ENCODE results near the gene TAPT1.
"Not testable (repeated sequence)": the region's sequence is repeated elsewhere in the genome, so short reads cannot be mapped to it uniquely, and the experiment has no call there.

TAPT1 gene, protein sequence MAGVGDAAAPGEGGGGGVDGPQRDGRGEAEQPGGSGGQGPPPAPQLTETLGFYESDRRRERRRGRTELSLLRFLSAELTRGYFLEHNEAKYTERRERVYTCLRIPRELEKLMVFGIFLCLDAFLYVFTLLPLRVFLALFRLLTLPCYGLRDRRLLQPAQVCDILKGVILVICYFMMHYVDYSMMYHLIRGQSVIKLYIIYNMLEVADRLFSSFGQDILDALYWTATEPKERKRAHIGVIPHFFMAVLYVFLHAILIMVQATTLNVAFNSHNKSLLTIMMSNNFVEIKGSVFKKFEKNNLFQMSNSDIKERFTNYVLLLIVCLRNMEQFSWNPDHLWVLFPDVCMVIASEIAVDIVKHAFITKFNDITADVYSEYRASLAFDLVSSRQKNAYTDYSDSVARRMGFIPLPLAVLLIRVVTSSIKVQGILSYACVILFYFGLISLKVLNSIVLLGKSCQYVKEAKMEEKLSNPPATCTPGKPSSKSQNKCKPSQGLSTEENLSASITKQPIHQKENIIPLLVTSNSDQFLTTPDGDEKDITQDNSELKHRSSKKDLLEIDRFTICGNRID

DNA sequence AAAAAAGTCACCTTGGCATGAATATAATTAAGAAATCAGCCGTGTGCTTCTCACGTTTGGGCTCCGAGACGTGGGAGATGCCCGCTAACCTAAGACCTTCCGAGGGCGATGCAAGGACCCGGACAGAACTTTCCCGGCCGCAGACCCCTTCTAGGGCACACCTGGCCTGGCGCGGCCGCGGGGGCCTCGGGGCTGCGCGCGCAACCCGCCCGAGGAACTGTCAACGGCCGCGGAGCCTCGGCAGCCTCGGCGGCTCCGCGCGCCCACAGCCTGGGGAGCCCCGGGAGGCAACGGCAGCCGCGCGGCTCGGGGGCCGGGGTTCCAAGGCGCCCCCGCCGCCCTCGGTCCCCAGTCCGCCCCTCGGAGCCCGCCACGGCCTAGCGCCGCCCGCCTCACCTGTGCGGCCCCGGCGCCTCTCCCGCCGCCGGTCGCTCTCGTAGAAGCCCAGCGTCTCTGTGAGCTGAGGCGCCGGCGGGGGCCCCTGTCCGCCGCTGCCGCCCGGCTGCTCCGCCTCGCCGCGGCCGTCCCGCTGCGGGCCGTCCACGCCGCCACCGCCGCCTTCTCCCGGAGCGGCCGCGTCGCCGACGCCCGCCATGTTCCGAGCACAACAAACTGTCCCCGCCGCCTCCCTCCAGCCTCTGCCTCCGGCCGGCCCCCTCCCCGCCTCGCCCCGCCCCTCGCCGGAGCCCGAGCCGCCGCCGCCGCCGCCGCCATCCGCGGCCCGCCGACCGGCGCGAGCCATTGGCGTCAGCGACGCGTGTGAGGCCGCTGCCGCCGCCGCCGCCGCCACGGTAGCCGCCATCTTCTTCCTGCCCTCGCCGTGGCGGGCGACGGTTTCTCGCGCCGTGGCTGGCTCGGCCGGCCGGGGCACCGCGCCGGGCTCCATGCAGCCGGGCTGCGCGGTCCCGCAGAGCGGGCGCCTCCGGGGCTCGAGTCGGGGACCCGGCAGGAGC lies at the start of gene TAPT1:
TSS of gene TAPT1 (minus strand) at position 609 of the 953 bp plus-strand sequence. CDS start at position 595, 14 bp downstream.
- no peak for DNase-seq

DNA sequence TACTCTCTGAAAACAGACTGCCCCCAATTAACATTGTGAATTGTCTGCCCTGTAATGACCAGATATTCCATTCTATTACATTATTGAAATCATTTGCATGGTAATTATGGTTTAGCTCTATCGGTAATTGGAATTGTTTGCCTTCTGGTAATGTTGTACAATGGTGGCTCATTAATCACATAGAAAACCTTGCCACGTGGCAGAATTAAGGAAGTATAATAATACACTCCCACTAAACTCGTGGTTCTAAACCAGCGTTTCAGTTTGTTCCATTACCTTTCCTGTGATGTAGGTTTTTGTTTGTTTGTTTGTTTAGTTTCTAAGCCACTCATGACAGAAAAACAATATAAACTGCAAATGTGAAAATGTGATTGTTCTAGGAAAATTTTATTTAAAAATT lies 45.1 kb upstream of the TAPT1 start:
- DNase-seq = no peak

DNA sequence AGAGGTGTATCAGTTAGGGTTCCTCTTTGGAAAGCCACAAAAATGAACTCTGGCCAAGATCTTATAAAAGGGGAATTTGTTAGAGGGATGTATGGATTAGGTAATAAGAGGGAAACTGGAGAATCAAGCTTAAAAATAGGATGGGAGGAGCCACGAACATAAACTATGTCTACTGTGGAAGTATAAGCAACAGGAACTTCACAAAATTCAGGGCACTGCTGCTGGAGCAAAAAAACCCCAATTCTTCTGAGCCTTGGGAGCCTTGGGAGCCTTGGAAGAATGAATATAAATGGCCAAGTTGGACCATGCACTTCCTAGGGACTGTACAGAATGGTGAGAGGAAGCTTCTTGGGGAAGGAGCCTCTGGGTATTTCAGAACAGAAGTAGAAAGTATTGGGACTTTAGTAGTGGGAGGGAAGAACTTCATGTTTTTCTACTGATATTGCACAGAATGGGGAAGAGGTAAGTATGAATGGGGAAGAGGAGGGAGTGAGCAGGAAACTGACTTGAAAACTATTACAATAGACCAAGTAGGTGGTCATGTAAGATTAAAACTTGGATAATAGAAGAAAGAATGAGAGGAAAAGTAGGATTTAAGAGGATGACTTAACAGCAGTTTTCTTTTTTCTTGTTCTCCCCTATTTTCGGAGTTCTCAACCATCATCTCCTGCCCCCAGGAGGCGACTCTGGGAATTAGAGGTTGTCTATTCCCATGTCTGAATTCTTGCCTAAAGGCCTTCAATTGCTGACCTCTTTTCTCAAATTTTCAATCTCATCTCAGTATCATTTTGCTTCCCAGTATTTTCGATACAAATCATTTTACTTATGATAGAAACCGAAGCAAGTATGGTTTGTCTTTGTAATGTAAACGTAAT lies 44.4 kb upstream of the TAPT1 start:
- no peak for DNase-seq

DNA sequence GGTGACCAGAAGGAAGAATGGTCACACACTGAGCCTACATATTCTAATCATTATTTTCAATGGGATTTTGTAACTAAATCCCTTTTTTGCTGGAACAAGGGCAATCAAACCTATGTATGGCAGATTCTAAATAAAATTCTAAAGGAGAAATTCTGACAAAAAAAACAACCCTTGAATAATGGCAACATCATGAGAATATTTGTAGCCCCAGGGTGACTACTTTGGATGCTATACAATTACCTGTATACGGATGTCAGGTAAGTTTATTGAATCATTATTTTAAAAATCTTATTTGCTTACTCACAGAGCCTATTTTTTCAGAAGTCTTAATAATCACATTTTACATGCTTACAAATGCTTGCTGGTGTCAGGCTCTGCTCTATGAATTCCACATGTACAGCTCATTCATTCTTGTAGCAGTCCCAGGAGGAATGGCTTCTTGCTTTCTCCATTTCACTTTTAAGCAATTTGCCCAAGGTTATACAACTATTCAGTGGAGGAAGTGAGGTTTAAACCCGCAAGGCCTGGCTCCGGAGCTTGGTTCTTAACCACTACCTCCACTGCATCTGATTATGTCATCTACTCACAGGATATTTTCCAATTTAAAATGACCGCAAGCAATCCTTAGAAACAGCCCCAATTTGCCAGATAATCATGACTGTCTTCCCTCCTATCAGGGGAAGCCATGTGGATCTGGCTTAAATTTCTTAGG lies 43.6 kb upstream of the TAPT1 start:
- DNase-seq = not testable (repeated sequence)

DNA sequence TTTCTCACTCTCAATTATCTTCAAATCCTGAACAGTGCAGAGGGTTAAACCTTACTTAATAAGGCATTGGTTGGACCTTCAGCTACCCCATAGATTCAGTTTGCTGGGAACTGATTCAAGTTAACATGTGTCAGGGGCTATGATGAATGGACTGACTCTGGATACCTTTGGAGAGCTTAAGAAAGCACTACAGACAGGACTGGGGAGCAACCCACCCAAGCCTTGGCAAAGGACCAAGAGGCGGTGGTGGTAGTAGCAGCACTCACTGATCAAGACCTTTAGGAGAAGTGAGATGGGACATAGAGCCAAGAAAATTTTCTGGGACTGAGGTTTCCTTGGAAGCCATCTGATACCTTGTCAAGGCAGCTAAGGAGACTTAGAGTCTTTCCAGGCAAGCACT lies 43.0 kb upstream of the TAPT1 start:
- no peak for DNase-seq

DNA sequence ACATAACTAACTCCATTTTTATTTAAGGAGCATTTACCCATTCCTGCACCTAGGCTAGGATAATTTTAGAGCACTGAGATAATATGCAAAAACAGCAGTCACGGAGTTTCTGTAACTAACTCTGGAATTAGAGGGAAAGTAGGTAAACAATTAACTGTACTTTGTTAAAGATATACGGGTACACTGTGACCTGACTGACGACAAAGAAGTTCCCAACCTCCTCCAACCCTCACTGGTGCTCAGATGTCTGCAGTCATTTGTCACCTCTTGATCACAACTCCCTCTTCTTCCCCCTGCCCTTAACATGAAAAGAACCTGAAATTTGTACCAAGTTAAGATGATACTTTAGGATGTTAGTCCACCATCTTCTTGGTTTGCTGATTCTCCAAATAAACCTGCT lies 42.0 kb upstream of the TAPT1 start:
- no peak for DNase-seq

DNA sequence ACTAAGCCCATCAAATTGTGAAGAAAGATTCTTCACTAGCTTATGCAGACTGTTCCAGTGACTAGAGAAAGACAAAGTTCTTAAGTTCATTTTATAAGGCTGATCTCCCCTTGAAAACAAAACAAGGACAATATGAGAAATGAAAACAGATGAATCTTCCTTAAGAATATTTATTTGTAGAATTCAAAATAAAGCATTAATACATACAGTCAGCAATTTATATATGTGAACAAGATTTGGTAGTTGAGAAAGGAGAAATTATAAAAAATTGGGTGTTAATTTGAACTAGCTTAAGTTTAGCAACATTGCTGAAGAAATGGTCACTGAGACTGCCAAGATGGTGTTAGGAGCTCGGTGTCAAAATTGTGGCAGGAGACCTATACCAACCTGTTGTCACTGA lies 41.4 kb upstream of the TAPT1 start:
- DNase-seq = no peak

DNA sequence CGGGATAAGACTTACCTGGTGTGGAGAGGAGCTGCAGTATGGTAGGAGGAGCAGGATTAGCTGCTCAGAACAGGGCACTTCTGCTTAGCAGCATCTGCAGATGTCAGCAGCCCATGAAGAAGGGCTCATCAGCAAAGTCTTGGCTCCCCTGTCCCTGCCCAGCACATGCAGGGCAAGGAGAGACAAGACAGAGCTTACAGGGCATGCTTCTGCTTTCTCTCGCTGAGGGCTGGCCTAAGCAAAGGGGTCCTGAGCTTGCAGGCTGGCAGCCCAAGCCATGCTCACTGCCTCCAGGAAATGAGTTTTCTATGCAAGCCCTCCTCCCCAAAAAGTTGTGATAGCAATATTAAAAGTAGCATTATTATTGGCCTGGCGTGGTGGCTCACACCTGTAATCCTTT lies 39.5 kb upstream of the TAPT1 start:
- no peak for DNase-seq

DNA sequence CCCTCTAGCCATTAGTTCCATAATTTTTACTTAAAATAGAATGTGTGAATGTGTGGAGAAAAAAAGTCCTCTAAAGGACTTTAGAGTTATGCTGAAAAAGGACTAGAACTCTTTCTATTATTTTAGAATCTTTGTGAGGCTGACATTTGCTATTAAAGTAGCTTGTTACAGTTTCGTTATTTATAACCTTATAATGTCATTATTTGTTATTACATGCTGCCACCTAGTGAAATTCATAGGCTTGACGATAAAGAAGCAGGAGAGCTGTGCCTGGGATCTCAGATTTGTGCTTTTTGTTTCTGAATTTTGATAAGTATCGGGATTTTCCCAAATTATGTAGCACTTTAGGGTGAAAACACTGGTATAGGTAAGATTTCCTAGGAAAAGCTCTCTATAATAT lies 38.5 kb upstream of the TAPT1 start:
- DNase-seq = no peak

DNA sequence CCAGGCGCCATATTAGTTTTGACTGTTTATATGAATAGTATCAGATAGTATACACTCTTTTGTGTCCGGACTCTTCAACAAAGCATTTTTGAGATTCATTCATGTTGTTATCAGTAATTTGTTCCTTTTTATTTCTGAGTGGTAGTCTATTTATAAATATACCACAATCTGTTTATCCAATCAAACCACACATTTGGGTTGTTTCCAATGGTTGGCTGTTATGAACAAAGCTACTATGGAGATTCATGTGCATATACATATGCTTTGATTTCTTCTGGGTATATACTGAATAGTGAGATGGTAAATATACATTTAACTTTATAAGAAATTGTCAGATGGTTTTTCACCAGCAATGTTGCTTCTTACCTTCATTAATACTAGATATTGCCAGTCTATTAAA lies 36.8 kb upstream of the TAPT1 start:
- no peak for DNase-seq

DNA sequence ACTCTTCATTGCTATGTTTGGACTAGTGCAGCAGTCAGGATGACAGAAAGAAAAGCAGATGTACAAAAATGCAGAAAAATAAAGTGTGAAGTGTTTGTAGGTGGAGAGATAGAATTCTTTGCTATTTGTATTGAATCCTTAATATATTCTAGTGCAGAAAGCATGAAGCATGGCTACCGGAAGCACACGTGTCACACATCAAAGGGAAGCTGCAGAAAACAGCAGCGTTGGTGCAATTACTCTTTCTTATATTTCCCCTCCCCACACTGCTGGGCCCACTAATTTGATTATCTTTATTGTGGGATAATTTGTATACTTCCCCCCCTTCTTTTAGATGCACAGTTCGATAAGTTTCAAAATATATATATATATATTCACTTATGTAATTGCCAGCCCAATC lies 35.9 kb upstream of the TAPT1 start:
- DNase-seq = no peak

DNA sequence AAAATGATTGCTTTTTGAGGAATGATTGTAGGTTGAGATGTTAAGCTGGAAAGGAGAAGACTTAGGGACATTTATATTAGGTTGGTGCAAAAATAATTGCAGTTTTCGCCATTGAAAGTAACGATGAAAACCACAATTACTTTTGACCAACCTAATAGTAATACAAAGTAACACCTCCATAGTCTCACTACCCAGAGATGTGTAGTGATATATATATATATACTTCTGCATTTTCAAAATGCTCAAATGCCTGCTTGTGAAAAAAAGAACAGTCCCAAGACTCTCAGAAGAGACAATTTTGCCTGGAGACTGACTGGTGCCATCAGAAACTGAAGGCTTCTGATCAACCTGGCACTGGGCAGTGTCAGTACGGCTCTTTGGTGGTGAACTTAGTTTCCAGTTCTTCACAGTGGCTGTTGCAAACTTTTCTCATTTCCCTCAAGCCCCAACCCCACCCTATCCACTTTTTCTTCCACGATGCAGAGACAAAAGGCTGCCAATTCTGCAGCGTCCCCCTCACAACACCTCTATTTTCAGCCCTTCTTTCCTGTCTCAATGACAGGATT lies 35.1 kb upstream of the TAPT1 start:
- no peak for DNase-seq

DNA sequence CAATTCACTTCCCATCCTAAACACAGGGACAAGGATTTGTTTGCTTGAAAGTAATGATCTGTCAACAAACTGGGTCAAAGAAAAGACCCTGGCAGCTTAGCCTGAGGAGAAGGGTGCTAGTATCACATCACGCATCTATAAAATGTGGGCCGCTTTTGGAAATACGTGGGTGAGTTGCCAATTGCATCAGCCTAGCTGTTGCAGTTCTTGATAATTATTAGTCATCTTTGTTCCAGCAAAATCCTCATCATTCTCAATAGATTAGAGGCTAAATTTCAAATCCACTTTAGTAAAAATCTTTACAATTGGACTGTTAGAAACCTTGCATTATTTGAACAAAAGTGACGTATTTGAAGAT lies 33.6 kb upstream of the TAPT1 start:
- DNase-seq = no peak

DNA sequence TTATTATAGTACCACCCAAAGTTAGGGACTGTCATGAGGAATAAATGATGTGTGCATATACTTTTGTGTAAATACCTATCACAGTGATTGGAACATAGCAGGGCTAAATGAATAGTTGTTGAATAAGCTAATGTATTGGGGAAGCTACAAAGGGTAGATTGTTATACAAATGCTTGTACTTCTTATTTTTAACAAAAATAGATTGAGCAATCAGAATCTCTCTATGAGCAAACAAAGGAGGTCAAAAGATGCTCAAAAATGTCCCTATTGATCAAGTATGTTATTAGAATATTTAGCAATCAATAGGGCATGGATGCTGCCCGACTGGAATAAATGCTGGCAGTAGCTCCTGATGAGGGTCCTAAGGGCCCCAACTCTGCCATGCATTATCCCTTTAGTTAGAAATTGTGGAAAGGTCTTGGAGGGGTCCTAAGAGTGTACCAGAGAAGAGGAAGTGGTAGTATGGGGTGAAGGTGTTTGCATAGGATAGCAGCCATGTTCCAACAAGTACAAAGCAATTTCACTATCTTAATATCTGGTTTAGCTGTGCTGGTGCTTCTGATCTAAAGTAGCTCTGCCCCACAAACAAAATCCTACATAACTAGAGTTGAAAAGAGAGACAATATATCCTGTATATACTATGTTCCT lies 33.1 kb upstream of the TAPT1 start:
- DNase-seq = no peak

DNA sequence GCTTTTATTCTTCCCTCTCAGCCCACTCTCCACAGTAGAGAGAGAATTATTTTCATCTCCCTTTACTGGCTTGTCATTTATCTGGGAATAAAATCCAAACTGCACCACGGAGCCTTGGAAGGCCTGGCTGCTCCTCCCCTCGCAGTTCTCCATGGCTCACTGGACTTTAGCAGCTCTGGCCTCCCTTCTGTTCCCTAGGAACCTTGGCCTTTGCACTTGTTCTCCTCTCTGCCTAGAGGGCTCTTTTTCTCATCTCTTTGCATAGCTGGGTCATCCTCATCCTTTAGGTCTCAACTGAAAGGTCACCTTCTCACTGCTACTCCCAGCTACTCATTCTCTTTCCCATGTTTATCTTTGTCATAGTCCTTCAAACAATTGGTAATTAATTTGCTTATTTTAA lies 31.3 kb upstream of the TAPT1 start:
- no peak for DNase-seq

DNA sequence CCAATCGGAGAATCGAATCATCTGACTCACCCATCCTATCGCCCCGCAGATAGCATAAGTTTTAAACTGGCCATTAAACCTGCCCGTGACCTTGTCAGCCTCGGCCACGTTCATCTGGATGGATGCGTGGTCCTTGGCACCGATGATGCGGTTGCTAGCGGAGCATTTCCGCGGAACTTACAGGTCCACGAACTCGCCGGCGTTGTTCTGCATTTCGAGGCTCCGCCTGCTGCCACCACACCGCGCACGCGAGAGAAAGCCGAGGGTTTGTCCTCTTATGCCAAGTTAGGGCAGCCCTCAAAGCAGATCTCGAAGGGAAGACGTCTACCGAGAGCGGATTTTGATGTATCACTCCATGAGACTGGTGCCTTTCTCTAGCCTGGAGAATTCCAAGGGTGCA lies 30.1 kb upstream of the TAPT1 start:
- DNase-seq = no peak

DNA sequence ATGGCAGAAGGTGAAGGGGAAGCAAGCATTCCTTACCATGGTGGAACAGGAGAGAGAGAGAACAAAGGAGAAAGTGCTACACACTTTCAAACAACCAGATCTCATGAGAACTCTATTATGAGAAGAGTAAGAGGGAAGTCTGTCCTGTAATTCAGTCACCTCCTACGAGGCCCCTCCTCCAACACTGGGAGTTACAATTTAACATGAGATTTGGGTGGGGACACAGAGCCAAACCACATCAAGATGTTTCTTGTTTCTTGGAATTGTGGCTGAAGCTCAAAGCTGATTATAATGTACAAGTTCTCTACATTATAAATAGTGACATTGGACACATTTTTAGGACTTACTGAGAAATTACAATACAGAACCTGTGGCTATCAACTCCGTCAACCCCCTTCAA lies 29.5 kb upstream of the TAPT1 start:
- no peak for DNase-seq

DNA sequence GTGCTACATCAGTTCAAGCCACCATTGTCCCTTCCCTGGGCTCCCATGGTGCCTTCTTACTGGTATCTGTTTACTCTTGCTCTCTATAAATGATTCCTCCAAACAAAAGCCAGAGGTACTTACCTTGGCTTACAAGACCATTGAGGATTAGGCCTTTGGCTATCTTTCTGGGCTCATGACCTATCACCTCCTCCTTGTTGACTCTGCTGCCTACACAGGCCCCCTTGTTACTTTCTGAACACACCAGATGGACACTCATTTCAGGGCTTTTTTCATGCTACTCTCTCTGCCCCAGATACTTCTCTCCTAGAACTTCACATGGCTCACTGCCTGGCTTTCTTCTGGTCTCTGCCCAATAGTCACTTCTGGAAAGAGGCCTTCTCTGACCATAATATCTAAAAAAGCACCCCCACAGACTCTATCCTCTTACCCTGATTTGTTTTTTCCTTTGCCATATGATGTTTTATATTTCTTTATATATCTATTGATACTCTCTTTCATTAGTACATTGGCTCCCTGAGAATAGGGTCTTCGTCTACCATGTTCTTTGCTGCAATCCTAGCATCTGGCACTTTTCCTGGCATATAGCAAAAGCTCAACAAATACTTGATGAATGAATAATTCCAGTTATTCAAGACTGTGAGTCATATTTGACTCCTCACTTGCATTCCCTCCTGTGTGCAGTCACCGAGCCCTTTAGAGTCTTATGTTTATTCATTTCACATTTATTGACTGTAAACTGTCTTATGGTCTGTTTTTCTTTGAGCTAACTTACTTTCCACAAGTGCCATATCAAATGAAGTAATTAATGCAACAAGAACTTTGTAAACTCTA lies 27.1 kb upstream of the TAPT1 start:
- no peak for DNase-seq

DNA sequence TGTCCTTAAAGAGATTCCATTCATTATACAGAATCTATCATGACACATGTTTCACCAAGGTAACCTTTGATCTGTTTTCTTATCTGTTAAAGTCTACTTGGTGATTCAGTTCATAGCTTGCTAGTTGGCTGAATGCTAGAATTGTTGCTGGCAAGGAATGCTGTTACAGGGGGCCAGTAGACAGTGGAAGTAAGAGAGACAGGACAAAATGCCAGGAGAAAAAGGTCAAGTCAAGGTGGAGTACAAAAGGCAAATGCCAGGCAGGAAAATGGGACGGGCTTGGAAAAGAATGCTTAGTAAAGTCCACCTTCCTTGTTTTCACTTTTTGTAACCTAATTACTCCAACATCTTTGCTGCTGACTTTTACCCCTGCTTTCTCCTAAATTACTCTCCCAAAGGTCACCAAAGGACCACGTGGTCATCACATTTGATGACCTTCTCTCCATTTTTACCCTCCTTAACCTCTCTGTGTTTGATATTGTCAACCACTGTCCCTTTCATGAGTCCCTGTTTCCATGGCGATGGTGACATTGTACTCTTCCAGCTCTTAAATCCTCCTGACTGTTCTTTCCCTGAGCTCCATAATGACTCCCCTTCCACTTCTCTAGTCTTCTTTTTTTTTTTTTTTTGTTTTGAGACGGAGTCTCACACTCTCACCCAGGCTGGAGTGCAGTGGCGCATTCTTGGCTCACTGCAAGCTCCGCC lies 24.5 kb upstream of the TAPT1 start:
- no peak for DNase-seq

DNA sequence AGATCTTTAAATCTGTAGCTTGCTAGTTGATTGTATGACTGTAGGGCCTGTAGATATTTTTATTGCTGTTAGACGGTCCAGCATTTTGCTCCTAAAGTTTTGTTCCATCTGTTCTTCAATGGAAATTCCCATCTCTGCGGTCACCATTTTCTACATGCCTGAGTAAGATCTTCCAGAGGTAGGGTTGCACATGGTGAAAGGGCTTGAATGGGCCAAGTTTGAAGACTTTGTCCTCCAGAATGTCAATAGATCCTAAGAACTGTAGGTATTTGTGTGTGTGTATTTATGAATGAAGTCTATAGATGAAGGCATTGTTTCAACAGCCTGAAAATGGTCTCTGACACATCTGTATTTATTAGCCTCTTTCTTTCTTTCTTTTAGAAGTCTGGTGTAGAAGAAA lies 22.3 kb upstream of the TAPT1 start:
- DNase-seq = no peak
